ENCODE measurements around the gene CSNK2B. TPM values are rescaled to one million over a fixed set of nuclear protein-coding genes. Genes with fewer than 3 reads are reported as not detected.

CSNK2B gene
- total and polyA plus RNA-seq, 9 of the 15 experiments (the other 6 are each of a cell fraction or from before 2014, with no cell fraction given): 120 to 1,126 (median 529) TPM

DNA sequence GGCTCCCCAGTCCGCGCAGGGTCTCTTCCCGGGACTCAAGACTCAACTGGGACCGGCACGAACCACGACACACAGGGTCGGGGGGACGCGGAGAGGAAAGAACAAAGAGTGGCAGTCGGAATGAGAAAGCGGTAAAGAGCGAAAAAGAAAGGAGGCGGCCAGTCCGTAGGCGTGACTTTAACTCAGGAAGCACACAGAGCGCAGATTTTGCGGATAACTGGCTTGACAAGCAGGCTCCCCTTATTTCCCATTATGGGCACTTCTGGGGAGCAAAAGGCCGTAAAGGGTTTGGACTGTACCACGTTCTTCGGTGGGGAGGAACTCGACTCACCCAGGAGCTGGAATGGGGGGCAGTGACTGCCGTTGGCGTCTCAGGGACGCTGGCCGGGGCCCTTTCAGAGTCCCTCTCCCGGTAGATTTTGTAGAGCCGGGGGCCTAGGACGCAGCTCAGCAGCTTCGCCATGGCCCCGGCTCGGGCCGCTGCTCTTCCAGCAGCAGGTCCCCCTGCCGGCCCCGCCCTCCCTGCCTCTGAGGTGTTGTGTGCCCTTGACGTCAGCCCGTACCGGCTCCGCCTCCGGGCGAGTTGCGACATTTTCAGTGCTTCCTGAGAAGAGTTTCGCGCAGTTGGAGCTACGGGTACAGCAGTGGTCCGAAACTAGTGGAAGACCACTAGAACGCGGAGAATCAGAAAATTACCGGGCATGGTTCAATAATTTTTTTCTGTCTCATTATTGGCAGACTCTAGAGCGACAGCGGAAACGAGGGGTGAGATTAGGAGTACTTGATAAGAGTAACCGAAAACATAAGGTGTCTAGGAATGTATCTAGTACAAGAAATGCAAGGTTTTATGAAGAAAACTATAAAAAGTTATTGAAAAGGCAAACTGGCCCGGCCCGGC is 37.2 kb downstream of the CSNK2B start, which contains the start of gene ABHD16A (continued):
- TF ChIP-seq ZC3H4 (CRISPR knock-in tag; IDR thresholded peaks at IDR 0.05; ENCODE audit: borderline replicate concordance): peak; percentile 80; the same call in 1 of the 2 replicates
- no peak for TF ChIP-seq ZNF518B (CRISPR knock-in tag; IDR thresholded peaks at IDR 0.05)
- no peak for TF ChIP-seq ZNF184 (CRISPR knock-in tag; IDR thresholded peaks at IDR 0.05)
- no peak for TF ChIP-seq MEF2D (tag; conservative IDR thresholded peaks at IDR 0.05; ENCODE audit: low read depth)
- TF ChIP-seq ZNF444 (CRISPR knock-in tag; IDR thresholded peaks at IDR 0.05): no peak
- TF ChIP-seq ARID3B (CRISPR knock-in tag; IDR thresholded peaks at IDR 0.05; ENCODE audit: borderline replicate concordance): no peak
- TF ChIP-seq ZNF778 (CRISPR knock-in tag; IDR thresholded peaks at IDR 0.05): no peak
- TF ChIP-seq ZNF561 (CRISPR knock-in tag; conservative IDR thresholded peaks at IDR 0.05): no peak
- 0 out of 2 replicates have a peak, but pooled peaks have one; percentile 59 for TF ChIP-seq ZKSCAN1 (IDR thresholded peaks at IDR 0.05; ENCODE audit: low read depth, low read length)
- peak; percentile 62 for TF ChIP-seq ZC3H11A (IDR thresholded peaks at IDR 0.05; ENCODE audit: low read depth, low read length)
- TF ChIP-seq CAMTA2 (CRISPR knock-in tag; conservative IDR thresholded peaks at IDR 0.05): no peak
- peak; percentile 7 for TF ChIP-seq ARHGAP35 (IDR thresholded peaks at IDR 0.05; ENCODE audit: partially characterized antibody)
- TF ChIP-seq, protein P1, sequence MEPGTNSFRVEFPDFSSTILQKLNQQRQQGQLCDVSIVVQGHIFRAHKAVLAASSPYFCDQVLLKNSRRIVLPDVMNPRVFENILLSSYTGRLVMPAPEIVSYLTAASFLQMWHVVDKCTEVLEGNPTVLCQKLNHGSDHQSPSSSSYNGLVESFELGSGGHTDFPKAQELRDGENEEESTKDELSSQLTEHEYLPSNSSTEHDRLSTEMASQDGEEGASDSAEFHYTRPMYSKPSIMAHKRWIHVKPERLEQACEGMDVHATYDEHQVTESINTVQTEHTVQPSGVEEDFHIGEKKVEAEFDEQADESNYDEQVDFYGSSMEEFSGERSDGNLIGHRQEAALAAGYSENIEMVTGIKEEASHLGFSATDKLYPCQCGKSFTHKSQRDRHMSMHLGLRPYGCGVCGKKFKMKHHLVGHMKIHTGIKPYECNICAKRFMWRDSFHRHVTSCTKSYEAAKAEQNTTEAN (CRISPR knock-in tag; IDR thresholded peaks at IDR 0.05): no peak; the same call in 1 of the 2 replicates
- TF ChIP-seq MNT (conservative IDR thresholded peaks at IDR 0.05): peak; percentile 76 to 91
- TF ChIP-seq, protein P2, sequence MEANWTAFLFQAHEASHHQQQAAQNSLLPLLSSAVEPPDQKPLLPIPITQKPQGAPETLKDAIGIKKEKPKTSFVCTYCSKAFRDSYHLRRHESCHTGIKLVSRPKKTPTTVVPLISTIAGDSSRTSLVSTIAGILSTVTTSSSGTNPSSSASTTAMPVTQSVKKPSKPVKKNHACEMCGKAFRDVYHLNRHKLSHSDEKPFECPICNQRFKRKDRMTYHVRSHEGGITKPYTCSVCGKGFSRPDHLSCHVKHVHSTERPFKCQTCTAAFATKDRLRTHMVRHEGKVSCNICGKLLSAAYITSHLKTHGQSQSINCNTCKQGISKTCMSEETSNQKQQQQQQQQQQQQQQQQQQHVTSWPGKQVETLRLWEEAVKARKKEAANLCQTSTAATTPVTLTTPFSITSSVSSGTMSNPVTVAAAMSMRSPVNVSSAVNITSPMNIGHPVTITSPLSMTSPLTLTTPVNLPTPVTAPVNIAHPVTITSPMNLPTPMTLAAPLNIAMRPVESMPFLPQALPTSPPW (CRISPR knock-in tag; IDR thresholded peaks at IDR 0.05): peak; percentile 97
- TF ChIP-seq CBFA2T2 (conservative IDR thresholded peaks at IDR 0.05): no peak
